Ishikawa (cell line): ENCODE data around the gene ATP8A2.

Experiments
- CREB1 ChIP-seq: IDR thresholded peaks from 2 replicates; pipeline ENCODE4 v1.6.1; 2012; ENCODE audit warnings: low read depth
- EP300 ChIP-seq: IDR thresholded peaks from 2 replicates; pipeline ENCODE4 v1.6.1; 2012; ENCODE audit warnings: borderline replicate concordance
- FOXM1 ChIP-seq: IDR thresholded peaks from 2 replicates; pipeline ENCODE4 v1.6.1; 2012; ENCODE audit warnings: low read depth, borderline replicate concordance
- MAX ChIP-seq: IDR thresholded peaks from 2 replicates; pipeline ENCODE4 v1.6.1; 2012
- NFIC ChIP-seq: IDR thresholded peaks from 2 replicates; pipeline ENCODE4 v1.6.1; 2012
- RAD21 ChIP-seq: IDR thresholded peaks from 2 replicates; pipeline ENCODE4 v1.6.1; 2012; ENCODE audit warnings: low read depth
- REST ChIP-seq: IDR thresholded peaks from 2 replicates; pipeline ENCODE4 v1.6.1; 2012; ENCODE audit warnings: low read depth, mild to moderate bottlenecking
- TAF1 ChIP-seq: IDR thresholded peaks from 2 replicates; pipeline ENCODE4 v1.6.1; 2012; ENCODE audit warnings: low read depth, mild to moderate bottlenecking
- USF1 ChIP-seq: IDR thresholded peaks from 2 replicates; pipeline ENCODE4 v1.6.1; 2012
- YY1 ChIP-seq: IDR thresholded peaks from 2 replicates; pipeline ENCODE4 v1.6.1; 2012; ENCODE audit warnings: low read depth
- ZBTB7A ChIP-seq: IDR thresholded peaks from 2 replicates; pipeline ENCODE4 v1.6.1; 2012; ENCODE audit warnings: low read depth

GRCh38 chr13:26036383-26036782, 664.6 kb downstream of the ATP8A2 start:
- TF ChIP-seq EP300 (no peak), ZBTB7A (no peak), NFIC (no peak), CREB1 (no peak), USF1 (no peak), TAF1 (no peak), REST (no peak), MAX (no peak), FOXM1 (no peak), RAD21 (no peak), YY1 (no peak)
